Endothelial cell (in vitro differentiated cells): Measurements from ENCODE around the gene ABCC6. TPM values are rescaled to one million over a fixed set of nuclear protein-coding genes. Genes with fewer than 3 reads are reported as not detected.

Experiments used
- DNase-seq: peaks from one replicate; pipeline ENCODE4 v3.0.0; 2021; ENCODE audit warnings: low spot score
- H3K27ac Mint-ChIP-seq: one replicate; pipeline ENCODE4 v1.8.0; 2021; ENCODE audit warnings: mixed read lengths, inconsistent platforms; ENCODE audit not compliant: unreplicated experiment
- H3K27me3 Mint-ChIP-seq: one replicate; pipeline ENCODE4 v1.8.0; 2021; ENCODE audit warnings: mild to moderate bottlenecking, moderate library complexity, mixed read lengths, inconsistent platforms; ENCODE audit not compliant: unreplicated experiment
- H3K36me3 Mint-ChIP-seq: one replicate; pipeline ENCODE4 v1.8.0; 2021; ENCODE audit warnings: mild to moderate bottlenecking, low read depth, mixed read lengths, inconsistent platforms; ENCODE audit not compliant: unreplicated experiment
- H3K4me1 Mint-ChIP-seq: one replicate; pipeline ENCODE4 v1.8.0; 2021; ENCODE audit warnings: mild to moderate bottlenecking, mixed read lengths, inconsistent platforms; ENCODE audit not compliant: unreplicated experiment
- H3K4me3 Mint-ChIP-seq: one replicate; pipeline ENCODE4 v1.8.0; 2021; ENCODE audit warnings: mild to moderate bottlenecking, mixed read lengths, inconsistent platforms; ENCODE audit not compliant: unreplicated experiment
- H3K9me3 Mint-ChIP-seq: one replicate; pipeline ENCODE4 v1.8.0; 2021; ENCODE audit warnings: mixed read lengths, inconsistent platforms; ENCODE audit not compliant: unreplicated experiment
- CTCF ChIP-seq: fragments of 200-600 bp; sonication (generic); IDR thresholded peaks from one replicate; pipeline ENCODE4 v1.5.0; 2021; ENCODE audit warnings: antibody characterized with exemption; ENCODE audit not compliant: unreplicated experiment
- total RNA-seq: library from RNA; stranded (reverse); fragmentation: NEBNext Ultra II Directional; extraction: Animal tissue kit (Norgen Biotek cat#: 25700); gene quantifications from one replicate; pipeline ENCODE4 v1.2.1, GENCODE V29; 2021; ENCODE audit not compliant: unreplicated experiment

The ABCC6 gene
- total RNA-seq, 1 donor from 2014 or later, result 0.36 TPM

- H3K27me3 Mint-ChIP-seq, result peaks cover 6% of the 10 kb centered on the region
- TF ChIP-seq CTCF, result no peak
- peaks cover 4% of the 10 kb centered on the region for H3K36me3 Mint-ChIP-seq
- H3K4me3 Mint-ChIP-seq, result no peak overlapping the region
- H3K9me3 Mint-ChIP-seq, result no peaks in the 10 kb centered on the region
- DNase-seq, result no peak
- peaks cover 4% of the 10 kb centered on the region for H3K4me1 Mint-ChIP-seq
- no peak overlapping the region for H3K27ac Mint-ChIP-seq
These were observed 105.0 kb downstream of the ABCC6 start for GRCh38 chr16:16118337-16118736.

GRCh38 chr16:16116841-16117240 lies 106.5 kb downstream of the ABCC6 start:
- Mint-ChIP-seq H3K4me3 (no peak overlapping the region), H3K27ac (no peak overlapping the region), H3K36me3 (peaks cover 10% of the 10 kb centered on the region)

DNA sequence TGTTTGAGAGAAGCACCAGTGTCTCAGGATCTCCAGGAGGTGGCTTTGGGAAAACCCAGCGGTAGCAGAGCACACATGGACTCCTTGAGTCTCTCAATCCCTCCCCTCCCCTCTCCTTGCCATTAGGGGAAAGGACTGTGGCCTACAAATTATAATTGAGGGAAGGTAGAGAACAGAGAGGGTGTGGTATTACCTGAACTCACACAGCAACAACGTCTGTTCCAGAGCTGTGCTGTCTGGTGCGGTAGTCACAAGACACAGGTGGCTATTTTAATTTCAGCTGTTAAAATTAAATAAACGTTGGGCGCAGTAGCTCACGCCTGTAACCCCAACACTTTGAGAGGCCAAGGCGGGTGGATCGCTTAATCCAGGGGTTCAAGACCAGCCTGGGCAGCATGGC lies 110.2 kb downstream of the ABCC6 start:
- no peak for TF ChIP-seq CTCF
- H3K36me3 Mint-ChIP-seq, result peaks cover 16% of the 10 kb centered on the region
- H3K27me3 Mint-ChIP-seq, result peaks cover 2% of the 10 kb centered on the region
- H3K27ac Mint-ChIP-seq, result no peak overlapping the region
- no peaks in the 10 kb centered on the region for H3K4me1 Mint-ChIP-seq
- no peaks in the 10 kb centered on the region for H3K9me3 Mint-ChIP-seq
- DNase-seq, result no peak
- H3K4me3 Mint-ChIP-seq, result no peak overlapping the region

More at GRCh38 chr16:16116841-16117240, 106.5 kb downstream of the ABCC6 start:
- Mint-ChIP-seq H3K4me1 (peaks cover 4% of the 10 kb centered on the region), H3K9me3 (no peaks in the 10 kb centered on the region), H3K27me3 (peaks cover 8% of the 10 kb centered on the region)
- TF ChIP-seq CTCF, result no peak
- no peak for DNase-seq

GRCh38 chr16:16112450-16113053 lies 110.7 kb downstream of the ABCC6 start:
- no peaks in the 10 kb centered on the region for H3K9me3 Mint-ChIP-seq
- peaks cover 13% of the 10 kb centered on the region for H3K36me3 Mint-ChIP-seq
- H3K27me3 Mint-ChIP-seq, result peaks cover 4% of the 10 kb centered on the region
- no peak for TF ChIP-seq CTCF
- no peak overlapping the region for H3K4me3 Mint-ChIP-seq
- H3K4me1 Mint-ChIP-seq, result no peaks in the 10 kb centered on the region
- no peak overlapping the region for H3K27ac Mint-ChIP-seq
- DNase-seq, result no peak

- DNase-seq, result no peak
- no peaks in the 10 kb centered on the region for H3K4me1 Mint-ChIP-seq
- H3K36me3 Mint-ChIP-seq, result peaks cover 13% of the 10 kb centered on the region
- H3K9me3 Mint-ChIP-seq, result no peaks in the 10 kb centered on the region
- peaks cover 4% of the 10 kb centered on the region for H3K27me3 Mint-ChIP-seq
- H3K27ac Mint-ChIP-seq, result no peak overlapping the region
- no peak for TF ChIP-seq CTCF
- no peak overlapping the region for H3K4me3 Mint-ChIP-seq
These were observed 111.7 kb downstream of the ABCC6 start for GRCh38 chr16:16111639-16112038.
